Stimulated activated CD4-positive, alpha-beta T cell treated with anti-CD3 and anti-CD28 coated beads, Interleukin-2, amount 100 ng/mL, for 4 hours (primary cell): Measurements from ENCODE around the gene KDM3A.

ENCODE experiments used
- DNase-seq: peaks from one replicate; pipeline ENCODE4 v3.0.0-alpha.2; 2020; ENCODE audit warnings: low read depth

KDM3A gene, protein sequence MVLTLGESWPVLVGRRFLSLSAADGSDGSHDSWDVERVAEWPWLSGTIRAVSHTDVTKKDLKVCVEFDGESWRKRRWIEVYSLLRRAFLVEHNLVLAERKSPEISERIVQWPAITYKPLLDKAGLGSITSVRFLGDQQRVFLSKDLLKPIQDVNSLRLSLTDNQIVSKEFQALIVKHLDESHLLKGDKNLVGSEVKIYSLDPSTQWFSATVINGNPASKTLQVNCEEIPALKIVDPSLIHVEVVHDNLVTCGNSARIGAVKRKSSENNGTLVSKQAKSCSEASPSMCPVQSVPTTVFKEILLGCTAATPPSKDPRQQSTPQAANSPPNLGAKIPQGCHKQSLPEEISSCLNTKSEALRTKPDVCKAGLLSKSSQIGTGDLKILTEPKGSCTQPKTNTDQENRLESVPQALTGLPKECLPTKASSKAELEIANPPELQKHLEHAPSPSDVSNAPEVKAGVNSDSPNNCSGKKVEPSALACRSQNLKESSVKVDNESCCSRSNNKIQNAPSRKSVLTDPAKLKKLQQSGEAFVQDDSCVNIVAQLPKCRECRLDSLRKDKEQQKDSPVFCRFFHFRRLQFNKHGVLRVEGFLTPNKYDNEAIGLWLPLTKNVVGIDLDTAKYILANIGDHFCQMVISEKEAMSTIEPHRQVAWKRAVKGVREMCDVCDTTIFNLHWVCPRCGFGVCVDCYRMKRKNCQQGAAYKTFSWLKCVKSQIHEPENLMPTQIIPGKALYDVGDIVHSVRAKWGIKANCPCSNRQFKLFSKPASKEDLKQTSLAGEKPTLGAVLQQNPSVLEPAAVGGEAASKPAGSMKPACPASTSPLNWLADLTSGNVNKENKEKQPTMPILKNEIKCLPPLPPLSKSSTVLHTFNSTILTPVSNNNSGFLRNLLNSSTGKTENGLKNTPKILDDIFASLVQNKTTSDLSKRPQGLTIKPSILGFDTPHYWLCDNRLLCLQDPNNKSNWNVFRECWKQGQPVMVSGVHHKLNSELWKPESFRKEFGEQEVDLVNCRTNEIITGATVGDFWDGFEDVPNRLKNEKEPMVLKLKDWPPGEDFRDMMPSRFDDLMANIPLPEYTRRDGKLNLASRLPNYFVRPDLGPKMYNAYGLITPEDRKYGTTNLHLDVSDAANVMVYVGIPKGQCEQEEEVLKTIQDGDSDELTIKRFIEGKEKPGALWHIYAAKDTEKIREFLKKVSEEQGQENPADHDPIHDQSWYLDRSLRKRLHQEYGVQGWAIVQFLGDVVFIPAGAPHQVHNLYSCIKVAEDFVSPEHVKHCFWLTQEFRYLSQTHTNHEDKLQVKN (N-terminal part only)

DNA sequence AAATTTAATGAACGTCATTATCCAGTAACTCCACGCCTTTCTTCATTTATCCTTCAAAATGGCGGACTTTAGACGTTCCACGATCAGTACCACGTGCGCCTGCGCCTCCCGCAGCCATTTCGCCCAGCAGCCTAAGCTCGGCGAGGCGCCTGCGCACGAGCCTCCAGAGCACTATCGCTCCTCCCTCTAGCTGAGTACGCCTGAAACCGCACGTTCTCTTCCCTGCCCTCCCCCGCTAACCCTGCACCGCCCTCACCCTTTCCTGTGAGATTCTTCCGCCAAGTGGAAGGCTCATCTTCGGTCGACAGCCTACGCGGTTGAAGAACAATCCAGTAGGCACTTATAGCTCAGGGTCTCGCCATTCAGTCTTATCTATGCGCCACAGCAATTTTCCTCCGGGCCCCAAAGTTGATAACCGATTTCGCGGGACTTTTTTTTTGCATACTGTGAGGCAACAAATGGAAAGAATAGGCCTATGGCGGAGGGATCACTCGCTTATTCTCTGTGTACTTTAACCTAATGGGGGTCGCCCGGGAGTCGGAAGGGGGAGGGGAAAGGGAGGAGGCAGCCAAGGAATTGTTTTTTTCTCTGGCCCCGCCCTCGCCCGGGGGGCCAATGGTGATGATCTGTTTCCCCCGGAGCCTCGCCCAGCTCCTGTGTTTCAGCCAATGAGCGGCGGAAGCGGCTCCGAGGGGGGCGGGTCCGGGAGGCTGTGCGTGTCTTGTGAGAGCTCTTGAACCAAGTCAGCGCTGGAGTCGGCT is at the start of gene KDM3A:
TSS of gene KDM3A (plus strand) at position 741 of the 761 bp plus-strand sequence. CDS start 677 bp downstream, outside the sequence.
- DNase-seq: peak; percentile 99

DNA sequence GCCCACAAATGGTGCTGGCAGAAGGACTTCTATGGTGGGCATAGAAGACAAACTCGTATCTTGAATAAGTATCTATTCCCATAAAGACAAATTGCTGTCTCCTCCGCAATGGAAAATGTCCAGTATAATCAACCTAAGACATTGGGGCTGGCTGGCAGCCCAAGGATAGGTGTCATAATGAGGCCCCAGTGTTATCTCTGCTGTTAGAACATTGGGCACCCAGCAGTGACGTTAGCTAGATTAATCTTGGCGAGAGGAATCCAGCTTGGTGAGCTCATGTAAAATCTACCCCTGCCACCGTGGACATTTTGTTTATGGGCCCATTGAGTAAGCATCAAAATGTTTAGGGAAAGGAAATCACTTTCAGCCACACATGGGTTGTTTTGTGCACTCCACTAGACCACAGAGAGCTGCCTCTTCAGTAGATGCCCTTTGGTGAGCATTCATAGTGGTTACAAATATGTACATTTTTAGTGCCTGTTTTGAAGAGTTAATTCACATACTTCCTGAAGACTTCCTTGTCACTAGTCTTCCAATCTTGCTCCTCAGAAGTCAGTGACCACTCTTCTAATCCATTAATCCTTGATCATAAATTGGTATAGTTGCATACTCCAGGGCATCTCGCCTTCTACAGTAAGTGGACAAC is 48.2 kb upstream of the KDM3A start:
- no peak for DNase-seq

DNA sequence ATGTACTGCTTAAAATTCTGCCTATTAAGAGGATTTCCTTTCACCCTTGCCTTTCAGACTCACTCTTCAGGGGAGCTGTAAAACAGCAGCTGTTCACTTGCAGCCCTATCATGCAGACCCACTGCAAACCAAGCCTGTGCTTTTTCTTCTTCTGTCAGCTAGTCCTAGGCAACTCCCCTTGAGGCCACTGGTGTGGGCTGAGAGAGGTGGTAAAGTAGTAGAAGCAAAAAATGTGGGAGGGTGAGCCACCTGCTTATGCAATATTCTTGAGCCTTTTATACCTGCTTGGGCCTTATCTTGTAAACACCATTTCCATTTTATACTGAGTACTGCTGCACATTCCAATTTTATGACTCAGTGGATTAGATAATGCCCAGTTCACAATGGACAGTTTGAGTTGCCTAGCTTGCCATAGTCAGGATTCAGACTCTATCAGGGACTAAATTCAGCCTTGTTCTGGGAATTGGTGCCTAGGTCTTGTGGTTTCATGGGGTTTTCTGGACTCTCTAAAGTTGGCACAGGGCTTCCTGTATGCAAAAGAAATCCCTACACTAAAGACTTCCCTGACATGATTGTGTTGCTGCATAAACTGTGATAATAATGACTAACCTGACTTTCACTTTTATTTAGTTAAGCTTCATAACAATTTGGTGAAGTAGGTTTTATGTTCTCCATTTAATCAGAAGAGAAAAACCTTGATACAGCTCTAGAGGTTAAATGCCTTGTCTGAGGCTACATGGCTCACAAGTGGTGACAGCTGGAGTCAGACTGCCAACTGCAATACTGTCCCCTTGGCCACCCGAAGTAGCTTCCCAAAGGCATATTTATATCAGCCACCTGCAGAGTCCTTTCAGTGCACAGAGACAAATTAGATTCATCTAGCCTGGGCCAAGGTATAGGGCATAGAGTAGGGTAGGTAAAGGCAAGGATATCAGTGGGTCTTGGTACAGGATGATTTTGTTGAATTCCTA is 47.4 kb upstream of the KDM3A start:
- DNase-seq: no peak

DNA sequence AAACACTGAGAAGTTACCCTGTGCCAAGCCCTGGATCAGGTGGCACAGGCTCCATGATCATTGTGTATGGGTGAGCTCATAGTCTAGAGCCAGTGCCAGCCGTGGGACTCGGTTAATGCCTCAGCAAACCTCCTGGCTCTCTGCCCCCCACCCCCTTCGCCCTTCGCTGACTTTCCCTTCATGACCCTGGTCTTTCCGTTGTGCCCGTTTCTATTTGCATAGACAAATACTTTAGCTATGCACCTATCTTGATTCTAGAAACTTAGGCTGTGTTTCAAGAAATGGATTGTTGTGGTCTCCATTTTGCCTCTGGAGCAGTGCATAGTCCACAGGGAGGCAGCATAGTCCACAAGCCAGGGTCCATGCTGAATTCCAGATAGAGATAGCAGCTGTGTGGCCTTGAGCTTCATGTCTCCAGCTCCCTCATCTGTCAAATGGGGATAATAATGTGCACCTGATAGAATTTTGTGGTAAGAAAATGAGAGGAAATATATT is 44.8 kb upstream of the KDM3A start:
- no peak for DNase-seq

DNA sequence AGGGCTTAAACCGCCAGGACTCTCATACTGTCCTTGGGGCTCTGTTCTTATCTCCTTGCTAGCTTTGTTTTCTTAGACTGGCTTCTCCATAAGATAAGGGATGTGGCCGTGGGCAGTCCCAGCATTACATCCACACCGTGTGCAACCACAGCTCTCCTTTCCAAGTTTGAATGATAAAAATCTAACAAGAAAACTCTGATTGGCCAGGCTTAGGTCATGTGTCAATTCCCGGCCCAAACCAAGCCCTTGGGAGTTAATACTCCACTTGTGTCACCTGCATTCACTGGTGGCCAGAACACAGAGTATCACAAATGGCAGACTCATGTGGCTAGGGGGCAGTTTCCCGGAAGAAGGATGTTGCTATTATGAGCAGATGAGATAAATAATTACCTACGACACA is 43.2 kb upstream of the KDM3A start:
- DNase-seq: no peak

DNA sequence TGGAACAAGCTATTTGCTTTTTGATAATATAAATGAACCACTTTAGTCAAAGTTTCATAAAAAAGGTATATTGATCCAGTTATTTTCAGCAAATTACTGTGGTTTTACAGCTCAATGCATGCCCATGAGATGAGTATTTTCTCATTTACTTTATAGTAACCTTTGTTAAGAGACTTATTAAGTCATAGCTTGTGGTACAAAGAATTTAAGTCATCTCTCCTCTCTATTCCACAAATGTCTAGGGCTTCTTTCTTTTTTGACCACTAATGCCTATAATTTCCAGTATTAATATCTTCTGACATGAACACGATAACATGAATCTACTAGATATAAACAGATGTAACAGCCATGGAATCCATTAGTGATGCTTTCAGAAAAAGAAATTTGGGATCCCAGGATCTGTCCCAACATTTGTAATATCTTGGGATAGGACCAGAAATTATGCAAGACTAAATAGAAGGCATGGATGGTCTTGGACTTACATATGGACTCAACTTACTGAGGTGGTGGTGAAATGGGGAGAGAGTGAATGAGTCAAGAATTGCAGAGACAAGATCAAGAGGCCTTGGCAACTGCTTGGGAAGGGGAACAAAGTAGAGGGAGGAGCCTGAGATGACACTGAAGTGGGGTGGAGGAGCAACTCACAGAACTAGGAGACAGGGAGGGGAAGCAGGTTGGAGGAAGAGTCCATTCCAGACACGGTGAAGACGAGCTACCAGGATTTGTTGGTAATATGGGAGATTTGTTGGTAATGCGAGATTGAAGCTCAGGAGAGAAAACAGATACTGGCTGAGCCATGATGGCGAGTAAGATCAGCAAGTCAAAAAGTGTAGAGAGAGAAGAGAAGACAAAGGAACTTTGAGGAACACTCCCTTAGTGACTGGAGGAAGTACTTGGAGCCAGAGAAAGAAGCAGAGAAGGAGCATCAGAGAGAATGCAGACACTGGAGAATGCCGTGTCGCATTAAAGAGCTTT is 42.4 kb upstream of the KDM3A start:
- DNase-seq: no peak

DNA sequence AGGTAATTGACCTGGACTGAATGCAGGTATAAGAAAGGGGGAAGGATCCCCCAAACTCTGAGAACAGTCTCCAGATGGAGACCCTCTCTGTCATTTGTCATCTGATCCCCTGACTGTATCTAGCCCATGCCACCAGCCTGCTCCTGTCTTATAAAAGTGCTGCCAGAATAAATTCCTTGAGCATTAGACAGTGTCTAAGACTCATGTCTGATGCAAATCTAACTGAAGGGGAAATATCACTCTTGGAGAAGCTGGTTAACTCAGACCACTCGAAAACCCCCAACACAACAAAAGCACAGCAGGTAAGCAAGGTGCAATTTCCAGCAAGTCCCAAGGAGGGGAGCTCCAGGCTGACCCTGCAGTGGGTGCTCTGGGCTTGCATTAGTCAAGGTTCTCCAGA is 40.9 kb upstream of the KDM3A start:
- no peak for DNase-seq

DNA sequence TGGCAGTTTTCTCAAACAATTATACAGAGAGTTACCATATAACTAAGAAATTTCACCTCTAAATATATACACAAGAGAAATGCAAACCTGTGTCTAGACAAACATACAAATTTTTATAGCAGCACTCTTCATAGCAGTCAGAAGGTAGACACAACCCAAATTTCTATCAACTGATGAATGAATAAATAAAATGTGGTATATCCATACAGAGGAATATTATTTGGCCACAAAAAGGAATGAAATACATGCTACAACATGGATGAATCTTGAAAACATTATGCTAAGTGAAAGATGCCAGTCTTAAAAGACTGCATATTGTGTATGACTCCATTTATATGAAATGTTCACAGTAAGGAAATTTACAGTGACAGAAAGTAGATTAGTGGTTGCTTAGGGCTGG is 30.6 kb upstream of the KDM3A start:
- no peak for DNase-seq

DNA sequence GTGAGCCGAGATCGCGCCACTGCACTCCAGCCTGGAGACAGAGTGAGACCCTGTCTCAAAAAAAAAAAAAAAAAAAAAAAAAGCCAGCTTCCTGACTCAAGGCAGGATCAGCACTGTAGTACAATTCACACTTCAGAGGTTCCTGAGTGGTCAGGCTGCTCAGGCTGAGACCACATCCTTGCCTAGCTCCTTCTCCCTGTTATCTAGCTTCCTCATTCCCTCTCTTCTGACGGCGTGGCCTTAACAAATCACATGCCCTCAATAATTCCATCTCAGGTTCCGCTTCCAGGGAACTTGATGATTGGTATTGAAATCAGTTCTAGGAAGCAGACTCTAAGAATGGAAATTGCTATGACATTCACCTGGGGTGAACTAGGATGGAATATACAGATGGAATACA is 29.8 kb upstream of the KDM3A start:
- DNase-seq: no peak

DNA sequence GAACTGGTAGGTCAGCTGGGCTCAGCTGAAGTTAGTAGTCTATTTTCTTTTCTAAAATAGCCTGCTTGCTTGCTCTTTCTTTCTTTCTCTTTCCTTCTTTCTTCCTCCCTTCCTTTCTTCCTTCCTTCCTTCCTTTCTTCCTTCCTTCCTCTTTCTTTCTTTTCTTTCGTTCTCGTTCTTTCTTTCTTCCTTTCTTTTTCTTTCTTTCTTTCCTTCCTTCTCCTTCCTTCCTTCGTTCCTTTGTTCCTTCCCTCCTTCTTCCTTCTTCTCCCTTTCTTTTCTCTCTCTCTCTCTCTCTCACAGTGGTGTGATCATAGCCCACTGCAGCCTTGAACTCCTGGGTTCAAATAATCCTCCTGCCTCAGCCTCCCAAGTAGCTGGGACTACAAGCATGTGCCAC is 29.2 kb upstream of the KDM3A start:
- no peak for DNase-seq

DNA sequence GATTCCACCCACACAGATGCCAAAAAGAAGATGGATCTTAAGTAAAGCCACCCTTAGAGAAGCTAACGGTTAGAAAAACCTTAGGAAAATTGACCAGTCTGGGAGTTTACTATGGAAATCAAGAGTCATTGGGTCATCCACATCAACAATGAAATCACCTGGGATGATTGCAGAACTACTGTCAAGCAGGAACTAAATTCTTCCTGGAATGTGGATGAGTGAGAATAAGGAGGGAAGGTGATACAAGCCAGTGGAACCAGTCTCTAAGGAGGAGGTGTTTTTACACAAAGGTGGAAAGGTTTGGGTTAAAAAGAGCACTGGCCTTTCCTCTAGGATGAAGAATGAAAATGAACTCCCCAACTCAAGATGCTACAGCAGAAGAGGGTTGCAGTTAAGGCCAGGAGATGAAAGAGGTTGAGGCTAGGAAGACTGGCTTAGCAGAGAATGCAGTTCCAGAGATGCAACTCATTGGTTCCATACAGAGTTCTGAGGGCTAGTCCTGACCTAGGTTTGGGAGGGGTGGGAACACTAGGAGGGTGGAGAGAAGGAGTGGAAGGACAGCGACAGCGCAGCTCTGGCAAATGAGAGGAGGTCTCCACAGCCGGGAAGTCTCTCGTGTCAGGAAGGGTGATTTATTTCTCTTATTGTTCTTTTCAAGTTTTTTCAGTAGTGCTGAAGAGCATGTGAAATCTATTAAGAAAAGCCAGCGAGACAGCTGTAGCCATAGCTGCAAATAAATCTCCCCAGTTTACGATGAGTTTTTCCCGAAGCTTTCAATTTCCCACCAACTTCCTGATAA is 27.7 kb upstream of the KDM3A start:
- no peak for DNase-seq

DNA sequence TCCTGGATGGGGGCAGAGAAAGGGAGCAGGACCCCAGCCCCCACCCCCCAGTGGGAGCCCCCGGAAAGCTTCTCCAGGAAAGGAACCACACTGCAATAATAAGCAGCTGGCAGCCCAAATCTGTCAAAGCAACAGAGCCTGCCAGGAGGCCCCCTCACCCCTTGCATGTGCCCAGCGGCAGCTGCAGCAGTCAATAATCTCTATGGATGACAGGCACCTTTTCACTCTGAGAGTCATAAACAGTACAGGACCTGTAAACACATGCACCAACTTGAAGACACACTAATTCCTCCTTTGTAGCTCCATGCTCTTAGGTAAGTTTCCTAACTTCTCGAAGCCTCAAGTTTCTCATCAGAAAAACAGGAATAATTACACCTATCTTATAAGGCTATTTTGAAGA is 26.2 kb upstream of the KDM3A start:
- no peak for DNase-seq

DNA sequence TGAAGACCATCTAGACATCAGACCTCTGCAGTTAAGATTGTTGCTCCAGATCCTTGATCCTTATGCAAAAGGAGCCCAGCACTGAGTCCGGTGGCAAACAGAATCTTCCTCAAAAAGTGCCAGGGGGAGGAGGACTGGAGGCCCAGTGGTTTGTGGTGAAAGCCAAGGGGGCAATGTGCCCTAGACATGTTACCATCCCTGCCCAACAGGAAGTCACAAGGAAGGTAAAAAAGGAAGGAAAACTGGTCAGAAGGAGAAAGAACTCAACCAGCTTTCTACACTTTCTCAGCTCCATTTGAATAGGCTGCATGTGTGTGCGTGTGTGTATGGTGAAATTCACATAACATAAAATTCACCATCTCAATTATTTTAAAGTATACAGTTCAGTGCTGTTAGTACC is 25.0 kb upstream of the KDM3A start:
- DNase-seq: no peak

DNA sequence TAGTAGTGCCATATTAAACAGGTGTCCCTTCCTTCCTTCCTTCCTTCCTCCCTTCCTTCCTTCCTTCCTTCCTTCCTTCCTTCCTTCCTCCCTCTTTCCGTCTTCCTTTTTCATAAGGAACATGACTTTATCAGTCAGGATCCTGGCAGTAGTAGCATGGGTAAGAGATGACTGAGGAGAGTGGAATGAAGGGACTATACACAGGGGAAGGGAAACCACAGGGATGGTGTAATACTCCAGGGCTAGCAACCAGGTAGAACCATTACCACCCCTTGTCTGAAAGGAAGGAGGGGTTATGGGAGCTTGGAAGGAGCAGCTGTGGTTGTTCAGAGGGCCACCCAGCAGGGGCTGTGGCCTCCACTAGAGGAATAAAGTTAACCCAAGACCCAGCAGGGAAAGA is 23.2 kb upstream of the KDM3A start:
- DNase-seq: no peak

DNA sequence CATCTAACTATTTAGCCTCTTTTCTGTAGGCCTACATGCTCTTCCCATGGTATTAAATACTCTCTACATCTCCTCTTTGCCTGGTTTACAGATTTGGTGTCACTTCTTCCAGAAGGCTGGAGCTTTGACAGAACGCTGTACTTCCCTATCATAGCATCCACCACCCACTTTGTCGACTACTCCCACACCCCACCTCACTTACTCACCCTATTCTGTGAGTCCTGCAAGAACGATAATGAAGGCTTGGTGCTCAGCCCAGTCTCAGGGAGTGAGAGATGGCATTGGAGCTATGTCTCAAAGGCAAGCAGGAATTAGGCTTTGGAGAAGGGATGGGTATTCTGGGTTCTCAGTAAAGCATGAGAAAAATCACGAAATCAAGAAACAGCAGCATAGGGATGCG is 20.3 kb upstream of the KDM3A start:
- no peak for DNase-seq

DNA sequence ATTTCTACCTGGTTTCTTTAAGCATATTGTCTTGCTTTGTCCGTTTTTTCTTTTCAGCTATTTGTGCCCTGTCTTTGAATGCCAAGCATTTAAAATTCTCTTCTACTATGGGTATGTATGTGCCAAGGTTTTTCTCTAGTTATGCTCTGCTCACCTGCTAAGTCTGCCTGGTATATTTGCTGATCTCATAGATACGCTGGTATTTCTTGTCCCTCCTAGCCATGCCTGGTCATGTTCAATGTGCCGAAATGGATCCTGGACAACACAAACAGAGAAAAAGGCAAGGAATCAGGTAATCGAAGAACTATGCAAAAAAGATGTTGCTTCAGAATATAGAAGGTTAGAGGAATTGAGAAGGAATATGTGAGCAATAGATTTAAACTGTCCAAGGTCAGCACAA is 14.9 kb upstream of the KDM3A start:
- DNase-seq: no peak

DNA sequence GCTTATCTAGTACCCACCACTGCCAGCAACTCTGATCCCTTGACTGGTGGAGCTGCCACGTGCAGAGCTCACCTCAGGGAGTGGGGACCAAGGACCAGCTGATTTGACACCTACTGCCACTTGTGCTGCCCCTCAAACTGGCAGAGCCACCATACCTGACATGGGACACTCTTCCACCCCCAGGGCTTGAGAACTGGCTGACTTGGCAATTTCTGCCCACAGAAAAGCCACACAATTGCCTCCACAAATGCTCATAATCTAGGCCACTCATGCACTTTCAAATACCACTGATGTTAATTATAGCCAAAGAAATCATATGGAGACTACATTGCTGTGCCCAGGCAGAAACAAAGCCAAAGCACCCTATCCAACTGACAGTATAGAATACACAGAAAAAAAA is 11.8 kb upstream of the KDM3A start:
- no peak for DNase-seq

DNA sequence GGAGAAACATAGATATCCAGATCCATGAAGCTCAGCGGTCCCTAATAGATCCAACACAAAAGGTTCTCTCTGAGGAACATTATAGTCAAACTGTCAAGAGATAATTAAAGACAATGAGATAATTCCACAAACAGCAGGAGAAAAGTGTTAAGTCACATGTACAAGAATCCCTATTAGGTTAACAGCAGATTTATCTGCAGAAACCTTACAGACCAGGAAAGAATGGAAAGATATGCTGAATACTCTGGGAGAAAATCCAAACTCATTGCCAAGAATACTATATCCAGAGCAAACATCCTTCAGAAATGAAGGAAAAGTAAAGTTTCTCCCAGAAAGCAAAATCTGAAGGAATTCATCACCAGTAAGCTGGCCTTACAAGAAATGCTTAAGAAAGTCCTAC is 10.8 kb upstream of the KDM3A start:
- no peak for DNase-seq
